Body of pancreas (tissue), 4 donors: Measurements from ENCODE around the gene SLC27A2. TPM values are rescaled to one million over a fixed set of nuclear protein-coding genes. Genes with fewer than 3 reads are reported as not detected.

Experiments used
- ATAC-seq: fragments of 150-250 bp; one replicate; pipeline ENCODE4 v1.9.1; 2016
- DNase-seq, 4 donors: peaks; one replicate each; pipeline ENCODE4 v3.0.0-alpha.2; 2019
- H3K27ac ChIP-seq, 4 donors: fragments of 200-600 bp; sonication (generic); 1 replicate in 3 of 4; 2 replicates in 1 of 4; pipeline versions ENCODE4 v1.5.1 to v1.6.1; 2016 to 2019; ENCODE audit warnings: mild to moderate bottlenecking in 1 of 4, mixed read lengths in 1 of 4, moderate library complexity in 1 of 4
- H3K27me3 ChIP-seq, 2 donors: fragments of 200-600 bp; sonication (generic); one replicate each; pipeline ENCODE4 v1.6.0; 2016; ENCODE audit warnings: mild to moderate bottlenecking in 1 of 2
- H3K36me3 ChIP-seq, 2 donors: fragments of 200-600 bp; sonication (generic); replicated peaks in 1 of 2; 2 replicates each; pipeline ENCODE4 v1.5.1; 2016; ENCODE audit warnings: low read depth in 2 of 2; ENCODE audit not compliant: insufficient read depth in 1 of 2
- H3K4me1 ChIP-seq: fragments of 200-600 bp; sonication (generic); one replicate; pipeline ENCODE4 v1.6.0; 2016
- H3K4me3 ChIP-seq, 2 donors: fragments of 200-600 bp; sonication (generic); 1 replicate in 1 of 2; 2 replicates in 1 of 2; pipeline ENCODE4 v1.5.1; 2016 to 2019
- H3K9me3 ChIP-seq, 3 donors: fragments of 200-600 bp; sonication (generic); 1 replicate in 2 of 3; 2 replicates in 1 of 3; pipeline ENCODE4 v1.5.1; 2016
- POLR2A ChIP-seq, 3 donors: fragments of 450-650 bp; IDR thresholded peaks; one replicate each; pipeline ENCODE4 v1.6.1; 2016; ENCODE audit warnings: antibody characterized with exemption in 3 of 3, mild to moderate bottlenecking in 2 of 3
- WGBS, 2 donors: methylation state at CpG; one replicate each; pipeline ENCODE4 v1.1.5; 2017; 5-methylcytosine and 5-hydroxymethylcytosine counted together
- intact Hi-C: fragments of 100-400 bp; cut with DNase I; formaldehyde crosslinking; loops from one replicate; pipeline ENCODE4 v1.15.1; 2023
- total RNA-seq, 2 donors: library from RNA; depleted of rRNA; stranded (reverse); fragments of >200 nt; gene quantifications; one replicate each; pipeline ENCODE4 v1.1.0, GENCODE V29; 2016
- TF ChIP-seq, protein P1 (sequence below), 7 experiments: fragments of 450-650 bp in 4 of 7; fragments of 200-600 bp in 3 of 7; sonication (generic) in 3 of 7; IDR thresholded peaks; one replicate each; pipeline ENCODE4 v1.5.1; 2016 to 2019; ENCODE audit warnings: antibody characterized with exemption in 7 of 7

SLC27A2 gene
- total RNA-seq, 2 donors from 2014 or later: 3.9 to 4.6 TPM

GRCh38 chr15:50209809-50210208 is 27.8 kb downstream of the SLC27A2 start:
- Histone ChIP-seq H3K9me3 (no peaks in the 10 kb centered on the region), H3K27me3 (no peaks in the 10 kb centered on the region), H3K36me3 (no peaks in the 10 kb centered on the region), H3K4me1 (no peaks in the 10 kb centered on the region), H3K4me3 (no peak overlapping the region), H3K27ac (no peak overlapping the region)
- DNase-seq (no peak), ATAC-seq (no peak)
- TF ChIP-seq, protein P1, sequence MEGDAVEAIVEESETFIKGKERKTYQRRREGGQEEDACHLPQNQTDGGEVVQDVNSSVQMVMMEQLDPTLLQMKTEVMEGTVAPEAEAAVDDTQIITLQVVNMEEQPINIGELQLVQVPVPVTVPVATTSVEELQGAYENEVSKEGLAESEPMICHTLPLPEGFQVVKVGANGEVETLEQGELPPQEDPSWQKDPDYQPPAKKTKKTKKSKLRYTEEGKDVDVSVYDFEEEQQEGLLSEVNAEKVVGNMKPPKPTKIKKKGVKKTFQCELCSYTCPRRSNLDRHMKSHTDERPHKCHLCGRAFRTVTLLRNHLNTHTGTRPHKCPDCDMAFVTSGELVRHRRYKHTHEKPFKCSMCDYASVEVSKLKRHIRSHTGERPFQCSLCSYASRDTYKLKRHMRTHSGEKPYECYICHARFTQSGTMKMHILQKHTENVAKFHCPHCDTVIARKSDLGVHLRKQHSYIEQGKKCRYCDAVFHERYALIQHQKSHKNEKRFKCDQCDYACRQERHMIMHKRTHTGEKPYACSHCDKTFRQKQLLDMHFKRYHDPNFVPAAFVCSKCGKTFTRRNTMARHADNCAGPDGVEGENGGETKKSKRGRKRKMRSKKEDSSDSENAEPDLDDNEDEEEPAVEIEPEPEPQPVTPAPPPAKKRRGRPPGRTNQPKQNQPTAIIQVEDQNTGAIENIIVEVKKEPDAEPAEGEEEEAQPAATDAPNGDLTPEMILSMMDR (IDR thresholded peaks at IDR 0.05): no peak
- TF ChIP-seq POLR2A (IDR thresholded peaks at IDR 0.05): no peak
- WGBS, 2 donors: 90% methylated on average over 4 of the region's 4 CpGs
- intact Hi-C loops: no loop called here

DNA sequence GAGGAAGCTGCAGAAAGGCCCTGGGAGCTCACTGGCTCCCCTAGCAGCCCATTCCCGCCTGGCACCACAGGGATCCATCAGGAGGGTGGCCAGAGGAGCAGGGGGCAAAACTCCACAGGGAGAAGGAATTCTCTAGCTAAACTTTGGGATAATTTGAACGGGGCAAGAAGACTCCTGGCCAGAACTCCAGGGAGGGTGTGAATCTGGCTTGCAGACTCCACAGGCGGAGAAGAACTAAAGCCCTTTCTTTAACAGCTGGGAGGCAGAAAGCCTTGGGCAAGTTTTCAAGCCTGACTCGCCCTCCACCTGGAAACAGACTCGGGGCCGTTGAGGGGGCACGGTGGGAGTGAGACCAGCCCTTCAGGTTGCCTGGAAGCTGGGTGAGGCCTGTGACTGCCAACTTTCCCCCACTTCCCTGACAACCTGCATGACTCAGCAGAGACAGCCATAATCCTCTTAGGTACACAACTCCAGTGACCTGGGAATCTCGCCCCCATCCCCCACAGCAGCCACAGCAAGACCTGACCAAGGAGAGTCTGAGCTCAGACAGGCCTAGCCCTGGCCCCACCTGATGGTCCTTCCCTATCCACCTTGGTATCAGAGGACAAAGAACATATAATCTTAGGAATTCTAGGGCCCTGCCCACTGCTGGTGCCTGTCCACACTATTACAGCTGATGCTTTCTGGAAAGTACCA is 28.6 kb downstream of the SLC27A2 start:
- ATAC-seq (no peak), DNase-seq (no peak)
- 83 to 86% methylated on average over 6 to 8 of the region's 8 CpGs for WGBS, 2 donors
- intact Hi-C loops: no loop called here
- Histone ChIP-seq H3K27ac (no peak overlapping the region), H3K36me3 (no peaks in the 10 kb centered on the region), H3K4me1 (no peaks in the 10 kb centered on the region), H3K4me3 (no peak overlapping the region), H3K27me3 (no peaks in the 10 kb centered on the region), H3K9me3 (no peaks in the 10 kb centered on the region)
- TF ChIP-seq, protein P1 (IDR thresholded peaks at IDR 0.05): no peak
- TF ChIP-seq POLR2A (IDR thresholded peaks at IDR 0.05): no peak

DNA sequence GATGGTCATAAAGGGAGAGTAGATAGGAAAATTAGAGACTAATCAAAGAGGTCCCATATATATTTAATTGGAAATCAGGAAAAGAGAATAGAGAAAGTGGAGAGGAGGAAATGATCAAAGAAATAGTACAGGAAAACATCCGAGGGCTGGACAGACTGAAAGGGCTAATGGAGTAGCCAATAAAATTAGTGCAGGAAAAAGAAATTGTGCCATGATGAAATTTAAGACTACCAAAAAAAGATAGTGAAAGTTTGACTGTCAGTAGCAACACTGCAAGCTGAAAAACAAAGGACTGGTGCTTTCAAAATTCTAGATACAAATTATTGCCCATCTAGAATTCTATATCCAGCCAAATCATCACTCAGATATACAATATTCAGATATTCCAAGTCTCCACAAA is 36.3 kb downstream of the SLC27A2 start:
- Histone ChIP-seq H3K27ac (no peak overlapping the region), H3K4me3 (no peak overlapping the region), H3K4me1 (no peaks in the 10 kb centered on the region), H3K36me3 (no peaks in the 10 kb centered on the region), H3K9me3 (no peaks in the 10 kb centered on the region), H3K27me3 (no peaks in the 10 kb centered on the region)
- ATAC-seq (no peak), DNase-seq (no peak)
- WGBS, 2 donors: 50 to 61% methylated on average over 1 of the region's 1 CpG
- TF ChIP-seq, protein P1 (IDR thresholded peaks at IDR 0.05): no peak
- no peak for TF ChIP-seq POLR2A (IDR thresholded peaks at IDR 0.05)
- intact Hi-C loops: no loop called here

DNA sequence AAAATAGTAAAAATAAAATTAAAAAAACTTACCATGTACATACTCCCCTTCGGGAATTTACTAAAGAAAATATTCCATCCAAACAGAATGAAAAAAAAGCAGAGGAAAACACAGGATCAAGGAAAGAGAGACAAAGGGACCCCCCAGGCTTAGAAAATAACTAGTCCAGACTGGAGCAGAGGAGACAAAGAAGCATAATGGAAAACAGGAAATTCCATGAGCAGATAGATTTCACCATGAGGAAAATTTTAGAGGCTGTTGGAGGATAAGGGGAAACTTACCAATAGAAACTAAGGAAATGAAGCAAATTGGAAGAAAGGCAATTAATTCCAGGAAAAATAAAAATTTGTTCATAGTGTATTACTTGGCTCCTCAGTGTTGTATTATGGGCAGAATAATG is 36.7 kb downstream of the SLC27A2 start:
- Histone ChIP-seq H3K4me1 (no peaks in the 10 kb centered on the region), H3K9me3 (no peaks in the 10 kb centered on the region), H3K4me3 (no peak overlapping the region), H3K27ac (no peak overlapping the region), H3K36me3 (no peaks in the 10 kb centered on the region), H3K27me3 (no peaks in the 10 kb centered on the region)
- TF ChIP-seq, protein P1 (IDR thresholded peaks at IDR 0.05): no peak
- no peak for TF ChIP-seq POLR2A (IDR thresholded peaks at IDR 0.05)
- no peak for DNase-seq
- WGBS, 2 donors: 88% methylated on average over 1 of the region's 1 CpG
- intact Hi-C loops: no loop called here
- ATAC-seq: no peak

GRCh38 chr15:50219820-50220219 is 37.8 kb downstream of the SLC27A2 start:
- WGBS, 2 donors: 94 to 95% methylated on average over 2 of the region's 2 CpGs
- Histone ChIP-seq H3K4me1 (no peaks in the 10 kb centered on the region), H3K9me3 (no peaks in the 10 kb centered on the region), H3K27me3 (no peaks in the 10 kb centered on the region), H3K36me3 (no peaks in the 10 kb centered on the region), H3K4me3 (no peak overlapping the region), H3K27ac (no peak overlapping the region)
- TF ChIP-seq POLR2A (IDR thresholded peaks at IDR 0.05): no peak
- TF ChIP-seq, protein P1 (IDR thresholded peaks at IDR 0.05): no peak
- intact Hi-C loops: no loop called here
- DNase-seq (no peak), ATAC-seq (no peak)
